ENCODE results near the gene PCDHA9. TPM values are rescaled to one million over a fixed set of nuclear protein-coding genes. Genes with fewer than 3 reads are reported as not detected.
"Not testable (repeated sequence)": the region's sequence is repeated elsewhere in the genome, so short reads cannot be mapped to it uniquely, and the experiment has no call there.

Gene PCDHA9
- total RNA-seq, 2 donors from 2014 or later, result 1.3 to 3.3 TPM

GRCh38 chr5:140806834-140807775 is 41.1 kb upstream of the PCDHA9 start, which contains the start of gene PCDHA4:
Gene PCDHA4 (plus strand): TSS chr5:140807068.
- peaks cover 0 to 36% (median 3%) of the 10 kb centered on the region in 3 donors for H3K9me3 ChIP-seq
- DNase-seq (peak; percentile 40 to 67 (median 45)), ATAC-seq (peak; percentile 64)
- no peak within 1 kb of the TSS for H3K4me3 ChIP-seq
- no peaks in the 10 kb centered on the region for H3K4me1 ChIP-seq
- no peak for TF ChIP-seq POLR2A (IDR thresholded peaks at IDR 0.05)
- TF ChIP-seq, protein P1, sequence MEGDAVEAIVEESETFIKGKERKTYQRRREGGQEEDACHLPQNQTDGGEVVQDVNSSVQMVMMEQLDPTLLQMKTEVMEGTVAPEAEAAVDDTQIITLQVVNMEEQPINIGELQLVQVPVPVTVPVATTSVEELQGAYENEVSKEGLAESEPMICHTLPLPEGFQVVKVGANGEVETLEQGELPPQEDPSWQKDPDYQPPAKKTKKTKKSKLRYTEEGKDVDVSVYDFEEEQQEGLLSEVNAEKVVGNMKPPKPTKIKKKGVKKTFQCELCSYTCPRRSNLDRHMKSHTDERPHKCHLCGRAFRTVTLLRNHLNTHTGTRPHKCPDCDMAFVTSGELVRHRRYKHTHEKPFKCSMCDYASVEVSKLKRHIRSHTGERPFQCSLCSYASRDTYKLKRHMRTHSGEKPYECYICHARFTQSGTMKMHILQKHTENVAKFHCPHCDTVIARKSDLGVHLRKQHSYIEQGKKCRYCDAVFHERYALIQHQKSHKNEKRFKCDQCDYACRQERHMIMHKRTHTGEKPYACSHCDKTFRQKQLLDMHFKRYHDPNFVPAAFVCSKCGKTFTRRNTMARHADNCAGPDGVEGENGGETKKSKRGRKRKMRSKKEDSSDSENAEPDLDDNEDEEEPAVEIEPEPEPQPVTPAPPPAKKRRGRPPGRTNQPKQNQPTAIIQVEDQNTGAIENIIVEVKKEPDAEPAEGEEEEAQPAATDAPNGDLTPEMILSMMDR (IDR thresholded peaks at IDR 0.05), result peak in 6 of 7 experiments; percentile 16 to 59 (median 29)
- H3K27ac ChIP-seq, result peak within 1 kb of the TSS in 3 of 4 donors; percentile 20 to 54 (median 21)
- intact Hi-C loops (cut with DNase I), result no loop called here
- H3K27me3 ChIP-seq, result no peaks in the 10 kb centered on the region
- 14 to 15% methylated on average over 29 to 45 of the region's 47 CpGs for WGBS, 2 donors
- no peaks in the 10 kb centered on the region for H3K36me3 ChIP-seq (replicated peaks in 1 of 2; ENCODE audit: insufficient read depth in 1 of 2, low read depth in 2 of 2)

GRCh38 chr5:140808241-140808888 is 39.8 kb upstream of the PCDHA9 start:
- H3K4me1 ChIP-seq; DNase-seq; H3K27me3 ChIP-seq; H3K4me3 ChIP-seq; H3K27ac ChIP-seq; intact Hi-C loops (cut with DNase I); ATAC-seq; H3K36me3 ChIP-seq (replicated peaks in 1 of 2; ENCODE audit: insufficient read depth in 1 of 2, low read depth in 2 of 2): not testable (repeated sequence)
- H3K9me3 ChIP-seq, result peaks cover 0 to 23% (median 0%) of the 10 kb centered on the region in 3 donors
- WGBS, 2 donors, result 52 to 63% methylated on average over 49 to 61 of the region's 62 CpGs

DNA sequence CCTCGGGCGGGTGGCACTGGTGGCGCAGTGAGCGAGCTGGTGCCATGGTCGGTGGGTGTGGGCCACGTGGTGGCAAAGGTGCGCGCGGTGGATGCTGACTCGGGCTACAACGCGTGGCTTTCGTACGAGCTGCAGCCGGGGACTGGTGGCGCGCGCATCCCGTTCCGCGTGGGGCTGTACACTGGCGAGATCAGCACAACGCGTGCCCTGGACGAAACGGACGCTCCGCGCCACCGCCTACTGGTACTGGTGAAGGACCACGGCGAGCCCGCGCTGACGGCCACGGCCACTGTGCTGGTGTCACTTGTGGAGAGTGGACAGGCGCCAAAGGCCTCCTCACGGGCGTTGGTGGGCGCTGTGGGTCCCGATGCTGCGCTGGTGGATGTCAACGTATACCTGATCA is 39.3 kb upstream of the PCDHA9 start:
- intact Hi-C loops (cut with DNase I), result no loop called here
- no peaks in the 10 kb centered on the region for H3K36me3 ChIP-seq (replicated peaks in 1 of 2; ENCODE audit: insufficient read depth in 1 of 2, low read depth in 2 of 2)
- WGBS, 2 donors, result 64 to 66% methylated on average over 27 to 43 of the region's 43 CpGs
- no peaks in the 10 kb centered on the region for H3K27me3 ChIP-seq
- TF ChIP-seq, protein P1 (IDR thresholded peaks at IDR 0.05), result no peak
- no peak for TF ChIP-seq POLR2A (IDR thresholded peaks at IDR 0.05)
- DNase-seq (peak in 1 of 4 donors; percentile 7), ATAC-seq (no peak)
- H3K9me3 ChIP-seq, result peaks cover 0 to 23% (median 0%) of the 10 kb centered on the region in 3 donors
- no peak overlapping the region for H3K4me3 ChIP-seq
- H3K27ac ChIP-seq, result no peak overlapping the region
- H3K4me1 ChIP-seq, result no peaks in the 10 kb centered on the region

- Histone ChIP-seq H3K27me3 (no peaks in the 10 kb centered on the region), H3K4me3 (no peak within 1 kb of the TSS), H3K36me3 (replicated peaks in 1 of 2; ENCODE audit: insufficient read depth in 1 of 2, low read depth in 2 of 2) (no peaks in the 10 kb centered on the region), H3K27ac (peak within 1 kb of the TSS in 1 of 4 donors; percentile 31), H3K4me1 (no peaks in the 10 kb centered on the region), H3K9me3 (peaks cover 0 to 21% (median 4%) of the 10 kb centered on the region in 3 donors)
- no peak for ATAC-seq
- DNase-seq, result peak in 1 of 4 donors; percentile 54
- no peak for TF ChIP-seq POLR2A (IDR thresholded peaks at IDR 0.05)
- TF ChIP-seq, protein P1 (IDR thresholded peaks at IDR 0.05), result peak in 5 of 7 experiments; percentile 6 to 22 (median 17)
- intact Hi-C loops (cut with DNase I), result no loop called here
- 25 to 32% methylated on average over 38 to 39 of the region's 39 CpGs for WGBS, 2 donors
These were observed 26.6 kb upstream of the PCDHA9 start, which contains the start of gene PCDHA5 for GRCh38 chr5:140821375-140822280. Gene PCDHA5 (plus strand): TSS chr5:140821613.

Measured in body of pancreas (tissue), 4 donors.